GM12878 (cell line): Measurements from ENCODE around the gene ZNF365. TPM values are rescaled to one million over a fixed set of nuclear protein-coding genes. Genes with fewer than 3 reads are reported as not detected.

Source experiments
- ATAC-seq: fragments of 200-7000 bp; cut with Tn5 transposase; 3 replicates; pipeline ENCODE4 v1.9.1; 2020; ENCODE audit warnings: mild to moderate bottlenecking, moderate library complexity
- BruUV-seq: library from RNA; stranded (reverse); fragments of 400-500 nt; replicated peaks from 2 replicates; lab custom pipeline; 2021; lab: Mats Ljungman, UMichigan
- CTCF ChIA-PET: fragments of 300-600 bp; sonication (Branson Sonifier 250); formaldehyde crosslinking; extraction: SDS; loops from one replicate; lab custom pipeline; 2021; ENCODE audit warnings: inconsistent platforms; lab: Yijun Ruan, JAX
- POLR2A ChIA-PET: fragments of 350-600 bp; formaldehyde crosslinking; extraction: SDS; loops from one replicate; lab custom pipeline; 2021; ENCODE audit warnings: inconsistent platforms; lab: Charles Lee
- RAD21 ChIA-PET: fragments of 300-600 bp; sonication (Branson Sonifier 250); formaldehyde crosslinking; loops from one replicate; lab custom pipeline; 2023; ENCODE audit warnings: antibody characterized with exemption; ENCODE audit not compliant: unreplicated experiment; lab: Charles Lee
- SMC1A ChIA-PET: fragments of 300-600 bp; sonication (Branson Sonifier 250); formaldehyde crosslinking; loops from one replicate; lab custom pipeline; 2023; ENCODE audit not compliant: unreplicated experiment, uncharacterized antibody; lab: Charles Lee
- DNase-seq: peaks from one replicate; pipeline ENCODE4 v3.0.0-alpha.2; 2011; ENCODE audit warnings: low read depth, low spot score
- FAIRE-seq: peaks from 3 replicates; lab custom pipeline; 2011; peaks lifted over from hg19 to GRCh38; lab: Jason Lieb, UNC
- H2AFZ ChIP-seq: 2 replicates; pipeline ENCODE4 v1.6.0; 2011; ENCODE audit warnings: low read depth, low read length, control low read depth; ENCODE audit not compliant: control insufficient read depth
- H3K27ac ChIP-seq: 2 replicates; pipeline ENCODE4 v1.5.1; 2011; ENCODE audit warnings: control low read depth; ENCODE audit not compliant: control insufficient read depth, insufficient read depth
- H3K27me3 ChIP-seq, 2 experiments: replicated peaks in 1 of 2; 2 replicates each; pipeline versions ENCODE4 v1.6.0 to v1.6.1; 2011; ENCODE audit warnings: low read length in 1 of 2; ENCODE audit not compliant: control insufficient read depth in 2 of 2, insufficient read depth in 2 of 2
- H3K36me3 ChIP-seq, 2 experiments: 2 replicates each; pipeline ENCODE4 v1.5.1; 2011; ENCODE audit warnings: low read length in 1 of 2; ENCODE audit not compliant: control insufficient read depth in 2 of 2, insufficient read depth in 2 of 2
- H3K4me1 ChIP-seq: 2 replicates; pipeline ENCODE4 v1.6.1; 2011; ENCODE audit warnings: mild to moderate bottlenecking, low read length, moderate library complexity, mixed read lengths; ENCODE audit not compliant: control insufficient read depth, insufficient read depth
- H3K4me2 ChIP-seq: 2 replicates; pipeline ENCODE4 v1.6.0; 2011; ENCODE audit warnings: control low read depth; ENCODE audit not compliant: control insufficient read depth, insufficient read depth
- H3K4me3 ChIP-seq: fragments of 200-600 bp; sonication (generic); 2 replicates; pipeline ENCODE4 v1.5.1; 2016
- H3K79me2 ChIP-seq: 2 replicates; pipeline ENCODE4 v1.6.0; 2011; ENCODE audit warnings: low read length; ENCODE audit not compliant: control insufficient read depth, insufficient read depth
- H3K9ac ChIP-seq: 2 replicates; pipeline ENCODE4 v1.8.0; 2011; ENCODE audit warnings: low read length, control low read depth, mixed read lengths; ENCODE audit not compliant: control insufficient read depth, insufficient read depth
- H3K9me3 ChIP-seq: replicated peaks from 3 replicates; pipeline ENCODE4 v1.5.1; 2011; ENCODE audit warnings: mild to moderate bottlenecking, low read length; ENCODE audit not compliant: control insufficient read depth, insufficient read depth
- H4K20me1 ChIP-seq: 2 replicates; pipeline ENCODE4 v1.6.0; 2011; ENCODE audit not compliant: control insufficient read depth, insufficient read depth
- CHD4 ChIP-seq: fragments of 200-600 bp; sonication (generic); IDR thresholded peaks from 2 replicates; pipeline ENCODE4 v1.6.1; 2016; ENCODE audit warnings: mild to moderate bottlenecking
- ETV6 ChIP-seq, 2 experiments: fragments of 450-650 bp in 1 of 2; IDR thresholded peaks in 1 of 2; conservative IDR thresholded peaks in 1 of 2; 2 replicates each; pipeline ENCODE4 v1.6.1; 2014; ENCODE audit warnings: antibody characterized with exemption in 1 of 2, borderline replicate concordance in 1 of 2, low read depth in 1 of 2, mild to moderate bottlenecking in 1 of 2, moderate library complexity in 1 of 2
- FOXM1 ChIP-seq: IDR thresholded peaks from 2 replicates; pipeline ENCODE4 v1.6.1; 2012; ENCODE audit warnings: low read depth, mild to moderate bottlenecking, inconsistent platforms, low read length, moderate library complexity
- MYC ChIP-seq: IDR thresholded peaks from 2 replicates; pipeline ENCODE4 v1.6.1; 2011; ENCODE audit warnings: mild to moderate bottlenecking, low read length, moderate library complexity, inconsistent platforms; ENCODE audit not compliant: insufficient read depth, insufficient replicate concordance, insufficient read length, severe bottlenecking
- NR2F1 ChIP-seq: fragments of 450-650 bp; conservative IDR thresholded peaks from 2 replicates; pipeline ENCODE4 v1.6.1; 2017; ENCODE audit warnings: mild to moderate bottlenecking
- PAX8 ChIP-seq: fragments of 450-650 bp; IDR thresholded peaks from 2 replicates; pipeline ENCODE4 v1.6.1; 2017; ENCODE audit warnings: mild to moderate bottlenecking, moderate library complexity
- POLR2AphosphoS2 ChIP-seq: IDR thresholded peaks from 2 replicates; pipeline ENCODE4 v1.6.1; 2011; ENCODE audit warnings: low read depth, mild to moderate bottlenecking, low read length, improper control_type of control experiment, moderate library complexity
- RCOR1 ChIP-seq: conservative IDR thresholded peaks from 2 replicates; pipeline ENCODE4 v1.6.1; 2012; ENCODE audit warnings: low read depth, low read length, improper control_type of control experiment
- RFX5 ChIP-seq: IDR thresholded peaks from 2 replicates; pipeline ENCODE4 v1.6.1; 2011; ENCODE audit warnings: low read depth, low read length, improper control_type of control experiment
- SP1 ChIP-seq: IDR thresholded peaks from one replicate; pipeline ENCODE4 v1.6.1; 2011; ENCODE audit warnings: low read depth, low read length
- SPI1 ChIP-seq: IDR thresholded peaks from 2 replicates; pipeline ENCODE4 v1.6.1; 2011; ENCODE audit warnings: low read depth, mild to moderate bottlenecking, low read length, moderate library complexity, borderline replicate concordance; ENCODE audit not compliant: insufficient read depth
- WRNIP1 ChIP-seq: IDR thresholded peaks from 2 replicates; pipeline ENCODE4 v1.6.1; 2011; ENCODE audit warnings: low read depth, low read length, improper control_type of control experiment, borderline replicate concordance
- ZNF384 ChIP-seq: IDR thresholded peaks from 2 replicates; pipeline ENCODE4 v1.6.1; 2012; ENCODE audit warnings: low read depth, mild to moderate bottlenecking, low read length, improper control_type of control experiment, borderline replicate concordance
- WGBS: methylation state at CpG from one replicate; pipeline ENCODE4 v1.1.6; 2016; ENCODE audit warnings: low lambda C conversion rate; ENCODE audit not compliant: insufficient replicate concordance, insufficient coverage; ENCODE audit errors: missing lambda C conversion rate; 5-methylcytosine and 5-hydroxymethylcytosine counted together
- in situ Hi-C: fragments of 300-500 bp; cut with MboI; formaldehyde crosslinking; loops from 9 replicates; pipeline ENCODE4 v1.14.3; 2018; ENCODE audit warnings: mixed read lengths
- intact Hi-C: fragments of 100-400 bp; cut with micrococcal nuclease; formaldehyde crosslinking; loops from one replicate; pipeline ENCODE4 v1.14.2; 2022; ENCODE audit not compliant: unreplicated experiment
- polyA plus RNA-seq, 11 experiments: library from polyadenylated mRNA; depleted of rRNA in 4 of 11; unstranded in 6 of 11; stranded (reverse) in 5 of 11; fragments of >200 nt; fragmentation: Nextera tagmentation in 4 of 11; fragmentation: Illumina TruSeq in 1 of 11; extraction: Ambion mirVana in 4 of 11; extraction: Trizol in 1 of 11; gene quantifications; 1 replicate in 1 of 11; 2 replicates in 10 of 11; pipeline versions ENCODE4 v1.2.1 to v1.2.3, GENCODE V29; 2011 to 2016; ENCODE audit warnings: inconsistent platforms in 2 of 11, missing spikeins in 2 of 11, low read depth in 1 of 11
- total RNA-seq, 4 experiments: library from RNA; depleted of rRNA in 3 of 4; stranded (reverse); fragments of >200 nt in 3 of 4; fragmentation: Illumina TruSeq in 1 of 4; extraction: Trizol in 1 of 4; gene quantifications; 2 replicates each; pipeline versions ENCODE4 v1.2.1 to v1.2.3, GENCODE V29; 2013 to 2021
- TF ChIP-seq, protein P1 (sequence below): fragments of 150-350 bp; IDR thresholded peaks from 2 replicates; pipeline ENCODE4 v1.6.1; 2014; ENCODE audit warnings: mild to moderate bottlenecking, low read depth, low read length
- TF ChIP-seq, protein P2 (sequence below): fragments of 450-650 bp; IDR thresholded peaks from 2 replicates; pipeline ENCODE4 v1.6.1; 2016; ENCODE audit warnings: mild to moderate bottlenecking
- TF ChIP-seq, protein P3 (sequence below): fragments of 450-650 bp; IDR thresholded peaks from 2 replicates; pipeline ENCODE4 v1.6.1; 2017; ENCODE audit warnings: borderline replicate concordance
- TF ChIP-seq, protein P4 (sequence below): fragments of 450-650 bp; formaldehyde crosslinking; IDR thresholded peaks from 2 replicates; pipeline ENCODE4 v1.5.0; 2022; ENCODE audit warnings: mild to moderate bottlenecking, missing genetic modification characterization

ZNF365 gene
- total and polyA plus RNA-seq, 10 of the 15 experiments (the other 5 are each of a cell fraction or from before 2014, with no cell fraction given): 0.08 TPM; not detected in 9

DNA sequence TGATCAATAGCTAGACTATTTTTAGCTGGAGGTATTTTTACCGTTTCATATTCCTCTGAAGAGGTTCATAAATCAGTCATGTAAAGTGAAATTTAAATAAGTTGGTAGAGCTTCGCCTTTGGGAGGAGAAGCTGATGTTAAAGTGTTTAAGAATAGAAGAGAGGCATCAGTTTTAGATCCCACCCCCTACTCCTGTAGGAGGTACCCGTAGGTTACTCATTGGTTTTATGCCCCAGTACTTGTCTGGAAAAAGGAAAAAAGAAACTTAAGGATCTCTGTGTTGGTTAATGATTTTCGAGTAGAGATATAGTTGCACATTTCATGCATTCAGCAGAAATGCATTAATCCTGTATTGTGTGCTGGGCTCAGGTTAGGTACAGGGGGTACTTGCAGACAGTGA, 8.7 kb downstream of the ZNF365 start:
- no peak overlapping the region for H2AFZ ChIP-seq
- SMC1A ChIA-PET: no interaction called here
- H3K4me1 ChIP-seq: no peaks in the 10 kb centered on the region
- H3K9ac ChIP-seq: no peak overlapping the region
- no peak overlapping the region for H3K4me2 ChIP-seq
- 5% methylated on average over 4 of the region's 4 CpGs for WGBS
- no peaks in the 10 kb centered on the region for H3K27me3 ChIP-seq
- in situ Hi-C loops (no loop called here), intact Hi-C loops (no loop called here)
- CTCF ChIA-PET: interaction anchor here (0.7 kb wide), 1 partner anchor 55 kb away, joined by 3 read pairs; no protein-coding TSS in a partner anchor
- no peaks in the 10 kb centered on the region for H4K20me1 ChIP-seq
- POLR2A ChIA-PET: no interaction called here
- no peak overlapping the region for H3K4me3 ChIP-seq
- ATAC-seq (no peak), DNase-seq (no peak), FAIRE-seq (no peak)
- no peak overlapping the region for H3K27ac ChIP-seq
- no TSS peak for BruUV-seq
- H3K9me3 ChIP-seq: no peaks in the 10 kb centered on the region
- H3K79me2 ChIP-seq: no peaks in the 10 kb centered on the region
- RAD21 ChIA-PET: no interaction called here
- H3K36me3 ChIP-seq: no peaks in the 10 kb centered on the region
- TF ChIP-seq ETV6 (conservative IDR thresholded peaks at IDR 0.05 in 1 of 2, IDR thresholded peaks at IDR 0.05 in 1 of 2; ENCODE audit: borderline replicate concordance in 1 of 2, low read depth in 1 of 2): no peak
- no peak for TF ChIP-seq CHD4
- no peak for TF ChIP-seq POLR2AphosphoS2
- no peak for TF ChIP-seq ZNF384
- TF ChIP-seq, protein P1, sequence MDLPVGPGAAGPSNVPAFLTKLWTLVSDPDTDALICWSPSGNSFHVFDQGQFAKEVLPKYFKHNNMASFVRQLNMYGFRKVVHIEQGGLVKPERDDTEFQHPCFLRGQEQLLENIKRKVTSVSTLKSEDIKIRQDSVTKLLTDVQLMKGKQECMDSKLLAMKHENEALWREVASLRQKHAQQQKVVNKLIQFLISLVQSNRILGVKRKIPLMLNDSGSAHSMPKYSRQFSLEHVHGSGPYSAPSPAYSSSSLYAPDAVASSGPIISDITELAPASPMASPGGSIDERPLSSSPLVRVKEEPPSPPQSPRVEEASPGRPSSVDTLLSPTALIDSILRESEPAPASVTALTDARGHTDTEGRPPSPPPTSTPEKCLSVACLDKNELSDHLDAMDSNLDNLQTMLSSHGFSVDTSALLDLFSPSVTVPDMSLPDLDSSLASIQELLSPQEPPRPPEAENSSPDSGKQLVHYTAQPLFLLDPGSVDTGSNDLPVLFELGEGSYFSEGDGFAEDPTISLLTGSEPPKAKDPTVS: no peak
- TF ChIP-seq SPI1: no peak
- TF ChIP-seq, protein P2, sequence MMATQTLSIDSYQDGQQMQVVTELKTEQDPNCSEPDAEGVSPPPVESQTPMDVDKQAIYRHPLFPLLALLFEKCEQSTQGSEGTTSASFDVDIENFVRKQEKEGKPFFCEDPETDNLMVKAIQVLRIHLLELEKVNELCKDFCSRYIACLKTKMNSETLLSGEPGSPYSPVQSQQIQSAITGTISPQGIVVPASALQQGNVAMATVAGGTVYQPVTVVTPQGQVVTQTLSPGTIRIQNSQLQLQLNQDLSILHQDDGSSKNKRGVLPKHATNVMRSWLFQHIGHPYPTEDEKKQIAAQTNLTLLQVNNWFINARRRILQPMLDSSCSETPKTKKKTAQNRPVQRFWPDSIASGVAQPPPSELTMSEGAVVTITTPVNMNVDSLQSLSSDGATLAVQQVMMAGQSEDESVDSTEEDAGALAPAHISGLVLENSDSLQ: no peak
- no peak for TF ChIP-seq FOXM1
- TF ChIP-seq WRNIP1: no peak
- TF ChIP-seq RFX5: no peak
- TF ChIP-seq, protein P3, sequence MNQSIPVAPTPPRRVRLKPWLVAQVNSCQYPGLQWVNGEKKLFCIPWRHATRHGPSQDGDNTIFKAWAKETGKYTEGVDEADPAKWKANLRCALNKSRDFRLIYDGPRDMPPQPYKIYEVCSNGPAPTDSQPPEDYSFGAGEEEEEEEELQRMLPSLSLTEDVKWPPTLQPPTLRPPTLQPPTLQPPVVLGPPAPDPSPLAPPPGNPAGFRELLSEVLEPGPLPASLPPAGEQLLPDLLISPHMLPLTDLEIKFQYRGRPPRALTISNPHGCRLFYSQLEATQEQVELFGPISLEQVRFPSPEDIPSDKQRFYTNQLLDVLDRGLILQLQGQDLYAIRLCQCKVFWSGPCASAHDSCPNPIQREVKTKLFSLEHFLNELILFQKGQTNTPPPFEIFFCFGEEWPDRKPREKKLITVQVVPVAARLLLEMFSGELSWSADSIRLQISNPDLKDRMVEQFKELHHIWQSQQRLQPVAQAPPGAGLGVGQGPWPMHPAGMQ: no peak
- no peak for TF ChIP-seq MYC
- no peak for TF ChIP-seq SP1
- no peak for TF ChIP-seq PAX8
- TF ChIP-seq, protein P4, sequence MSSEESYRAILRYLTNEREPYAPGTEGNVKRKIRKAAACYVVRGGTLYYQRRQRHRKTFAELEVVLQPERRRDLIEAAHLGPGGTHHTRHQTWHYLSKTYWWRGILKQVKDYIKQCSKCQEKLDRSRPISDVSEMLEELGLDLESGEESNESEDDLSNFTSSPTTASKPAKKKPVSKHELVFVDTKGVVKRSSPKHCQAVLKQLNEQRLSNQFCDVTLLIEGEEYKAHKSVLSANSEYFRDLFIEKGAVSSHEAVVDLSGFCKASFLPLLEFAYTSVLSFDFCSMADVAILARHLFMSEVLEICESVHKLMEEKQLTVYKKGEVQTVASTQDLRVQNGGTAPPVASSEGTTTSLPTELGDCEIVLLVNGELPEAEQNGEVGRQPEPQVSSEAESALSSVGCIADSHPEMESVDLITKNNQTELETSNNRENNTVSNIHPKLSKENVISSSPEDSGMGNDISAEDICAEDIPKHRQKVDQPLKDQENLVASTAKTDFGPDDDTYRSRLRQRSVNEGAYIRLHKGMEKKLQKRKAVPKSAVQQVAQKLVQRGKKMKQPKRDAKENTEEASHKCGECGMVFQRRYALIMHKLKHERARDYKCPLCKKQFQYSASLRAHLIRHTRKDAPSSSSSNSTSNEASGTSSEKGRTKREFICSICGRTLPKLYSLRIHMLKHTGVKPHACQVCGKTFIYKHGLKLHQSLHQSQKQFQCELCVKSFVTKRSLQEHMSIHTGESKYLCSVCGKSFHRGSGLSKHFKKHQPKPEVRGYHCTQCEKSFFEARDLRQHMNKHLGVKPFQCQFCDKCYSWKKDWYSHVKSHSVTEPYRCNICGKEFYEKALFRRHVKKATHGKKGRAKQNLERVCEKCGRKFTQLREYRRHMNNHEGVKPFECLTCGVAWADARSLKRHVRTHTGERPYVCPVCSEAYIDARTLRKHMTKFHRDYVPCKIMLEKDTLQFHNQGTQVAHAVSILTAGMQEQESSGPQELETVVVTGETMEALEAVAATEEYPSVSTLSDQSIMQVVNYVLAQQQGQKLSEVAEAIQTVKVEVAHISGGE (CRISPR knock-in tag): no peak
- no peak for TF ChIP-seq RCOR1
- TF ChIP-seq NR2F1: no peak
